ENCODE results near the gene PRDM15. TPM values are rescaled to one million over a fixed set of nuclear protein-coding genes. Genes with fewer than 3 reads are reported as not detected.

The PRDM15 gene
- total RNA-seq, 1 experiment from 2014 or later = 16.7 TPM

GRCh38 chr21:41861987-41862386 is 17.2 kb downstream of the PRDM15 start:
- no peak for TF ChIP-seq CTCF (conservative IDR thresholded peaks at IDR 0.05; ENCODE audit: low read depth, low read length)
- TF ChIP-seq EZH2 (IDR thresholded peaks at IDR 0.05; ENCODE audit: borderline replicate concordance, low read depth, low read length, poor library complexity, severe bottlenecking) = no peak

GRCh38 chr21:41861255-41861654 is 17.9 kb downstream of the PRDM15 start:
- no TSS peak for BruUV-seq (replicated peaks)
- CTCF ChIA-PET = no interaction called here
- POLR2A ChIA-PET (ENCODE audit: low non-redundant PET) = no interaction called here

More at GRCh38 chr21:41861987-41862386, 17.2 kb downstream of the PRDM15 start:
- POLR2A ChIA-PET (ENCODE audit: low non-redundant PET) = no interaction called here
- no peaks in the 10 kb centered on the region for H3K9me3 ChIP-seq (ENCODE audit: low read depth, low read length, poor library complexity, severe bottlenecking)
- CTCF ChIA-PET = no interaction called here
- no peaks in the 10 kb centered on the region for H3K36me3 ChIP-seq (ENCODE audit: insufficient read depth, low read length, poor library complexity, severe bottlenecking)
- H3K4me1 ChIP-seq (ENCODE audit: insufficient read depth, low read length, poor library complexity, severe bottlenecking) = no peaks in the 10 kb centered on the region
- no TSS peak for BruUV-seq (replicated peaks)
- intact Hi-C loops (cut with micrococcal nuclease; ENCODE audit: unreplicated experiment) = no loop called here
- no peak overlapping the region for H3K27ac ChIP-seq (ENCODE audit: low read depth, low read length, poor library complexity, severe bottlenecking)
- H3K27me3 ChIP-seq (replicated peaks; ENCODE audit: insufficient read depth, low read depth, low read length, poor library complexity) = no peaks in the 10 kb centered on the region
- H3K4me3 ChIP-seq (ENCODE audit: low read depth, low read length, poor library complexity, severe bottlenecking) = no peak overlapping the region
- no peak for DNase-seq (ENCODE audit: low spot score)

GRCh38 chr21:41859297-41859980 is 19.7 kb downstream of the PRDM15 start:
- CTCF ChIA-PET = interaction anchor here (0.5 kb wide), 2 partner anchors 166 to 512 kb away, joined by 4 to 9 read pairs; no protein-coding TSS in a partner anchor
- no peak for TF ChIP-seq EZH2 (IDR thresholded peaks at IDR 0.05; ENCODE audit: borderline replicate concordance, low read depth, low read length, poor library complexity, severe bottlenecking)
- TF ChIP-seq CTCF (conservative IDR thresholded peaks at IDR 0.05; ENCODE audit: low read depth, low read length) = no peak

More at GRCh38 chr21:41861255-41861654, 17.9 kb downstream of the PRDM15 start:
- H3K27me3 ChIP-seq (replicated peaks; ENCODE audit: insufficient read depth, low read depth, low read length, poor library complexity) = no peaks in the 10 kb centered on the region
- no peaks in the 10 kb centered on the region for H3K9me3 ChIP-seq (ENCODE audit: low read depth, low read length, poor library complexity, severe bottlenecking)
- no peak overlapping the region for H3K27ac ChIP-seq (ENCODE audit: low read depth, low read length, poor library complexity, severe bottlenecking)
- no peaks in the 10 kb centered on the region for H3K4me1 ChIP-seq (ENCODE audit: insufficient read depth, low read length, poor library complexity, severe bottlenecking)
- no peak for TF ChIP-seq EZH2 (IDR thresholded peaks at IDR 0.05; ENCODE audit: borderline replicate concordance, low read depth, low read length, poor library complexity, severe bottlenecking)
- TF ChIP-seq CTCF (conservative IDR thresholded peaks at IDR 0.05; ENCODE audit: low read depth, low read length) = no peak
- peaks cover 4% of the 10 kb centered on the region for H3K36me3 ChIP-seq (ENCODE audit: insufficient read depth, low read length, poor library complexity, severe bottlenecking)
- intact Hi-C loops (cut with micrococcal nuclease; ENCODE audit: unreplicated experiment) = no loop called here
- no peak overlapping the region for H3K4me3 ChIP-seq (ENCODE audit: low read depth, low read length, poor library complexity, severe bottlenecking)
- DNase-seq (ENCODE audit: low spot score) = no peak

More at GRCh38 chr21:41859297-41859980, 19.7 kb downstream of the PRDM15 start:
- no peak overlapping the region for H3K27ac ChIP-seq (ENCODE audit: low read depth, low read length, poor library complexity, severe bottlenecking)
- no TSS peak for BruUV-seq (replicated peaks)
- H3K36me3 ChIP-seq (ENCODE audit: insufficient read depth, low read length, poor library complexity, severe bottlenecking) = peaks cover 4% of the 10 kb centered on the region
- POLR2A ChIA-PET (ENCODE audit: low non-redundant PET) = no interaction called here
- no peaks in the 10 kb centered on the region for H3K4me1 ChIP-seq (ENCODE audit: insufficient read depth, low read length, poor library complexity, severe bottlenecking)
- no peak overlapping the region for H3K4me3 ChIP-seq (ENCODE audit: low read depth, low read length, poor library complexity, severe bottlenecking)
- H3K9me3 ChIP-seq (ENCODE audit: low read depth, low read length, poor library complexity, severe bottlenecking) = no peaks in the 10 kb centered on the region
- H3K27me3 ChIP-seq (replicated peaks; ENCODE audit: insufficient read depth, low read depth, low read length, poor library complexity) = no peaks in the 10 kb centered on the region
- DNase-seq (ENCODE audit: low spot score) = no peak
- intact Hi-C loops (cut with micrococcal nuclease; ENCODE audit: unreplicated experiment) = no loop called here

All from A673 (cell line).